ENCODE results near the gene RCAN1.

The RCAN1 gene

GRCh38 chr21:34522284-34522683 lies 92.6 kb downstream of the RCAN1 start:
- TF ChIP-seq REST (IDR thresholded peaks at IDR 0.05; ENCODE audit: insufficient read depth in 1 of 2, low read depth in 2 of 2, low read length in 2 of 2): no peak
- no peak for TF ChIP-seq SIN3A (IDR thresholded peaks at IDR 0.05; ENCODE audit: borderline replicate concordance, insufficient read depth, low read length)

- TF ChIP-seq REST (IDR thresholded peaks at IDR 0.05; ENCODE audit: insufficient read depth in 1 of 2, low read depth in 2 of 2, low read length in 2 of 2) (no peak), POLR2AphosphoS5 (IDR thresholded peaks at IDR 0.05; ENCODE audit: low read depth, low read length) (no peak), FOXP2 (optimal IDR thresholded peaks at IDR 0.05; ENCODE audit: borderline replicate concordance, extremely low read depth, extremely low read length, insufficient read depth) (no peak), TAF1 (IDR thresholded peaks at IDR 0.05; ENCODE audit: borderline replicate concordance, insufficient read depth, low read length) (no peak), SIN3A (IDR thresholded peaks at IDR 0.05; ENCODE audit: borderline replicate concordance, insufficient read depth, low read length) (no peak)
Measured at GRCh38 chr21:34521561-34521960, 93.4 kb downstream of the RCAN1 start.

- TF ChIP-seq SIN3A (IDR thresholded peaks at IDR 0.05; ENCODE audit: borderline replicate concordance, insufficient read depth, low read length): no peak
- no peak for TF ChIP-seq REST (IDR thresholded peaks at IDR 0.05; ENCODE audit: insufficient read depth in 1 of 2, low read depth in 2 of 2, low read length in 2 of 2)
- no peak for TF ChIP-seq FOXP2 (optimal IDR thresholded peaks at IDR 0.05; ENCODE audit: borderline replicate concordance, extremely low read depth, extremely low read length, insufficient read depth)
- TF ChIP-seq POLR2AphosphoS5 (IDR thresholded peaks at IDR 0.05; ENCODE audit: low read depth, low read length): no peak
- TF ChIP-seq TAF1 (IDR thresholded peaks at IDR 0.05; ENCODE audit: borderline replicate concordance, insufficient read depth, low read length): no peak
Measured at GRCh38 chr21:34520764-34521508, 94.0 kb downstream of the RCAN1 start.

GRCh38 chr21:34520281-34520680 lies 94.6 kb downstream of the RCAN1 start:
- TF ChIP-seq FOXP2 (optimal IDR thresholded peaks at IDR 0.05; ENCODE audit: borderline replicate concordance, extremely low read depth, extremely low read length, insufficient read depth): no peak
- no peak for TF ChIP-seq TAF1 (IDR thresholded peaks at IDR 0.05; ENCODE audit: borderline replicate concordance, insufficient read depth, low read length)
- no peak for TF ChIP-seq SIN3A (IDR thresholded peaks at IDR 0.05; ENCODE audit: borderline replicate concordance, insufficient read depth, low read length)
- no peak for TF ChIP-seq POLR2AphosphoS5 (IDR thresholded peaks at IDR 0.05; ENCODE audit: low read depth, low read length)
- TF ChIP-seq REST (IDR thresholded peaks at IDR 0.05; ENCODE audit: insufficient read depth in 1 of 2, low read depth in 2 of 2, low read length in 2 of 2): no peak

GRCh38 chr21:34519694-34520093 lies 95.2 kb downstream of the RCAN1 start:
- no peak for TF ChIP-seq SIN3A (IDR thresholded peaks at IDR 0.05; ENCODE audit: borderline replicate concordance, insufficient read depth, low read length)
- TF ChIP-seq POLR2AphosphoS5 (IDR thresholded peaks at IDR 0.05; ENCODE audit: low read depth, low read length): no peak
- TF ChIP-seq REST (IDR thresholded peaks at IDR 0.05; ENCODE audit: insufficient read depth in 1 of 2, low read depth in 2 of 2, low read length in 2 of 2): no peak
- no peak for TF ChIP-seq FOXP2 (optimal IDR thresholded peaks at IDR 0.05; ENCODE audit: borderline replicate concordance, extremely low read depth, extremely low read length, insufficient read depth)
